HUES6 (cell line): ENCODE results near the gene WRNIP1.

ENCODE experiments used
- H3K27ac ChIP-seq: 2 replicates; pipeline ENCODE4 v1.7.0; 2013; ENCODE audit warnings: low read depth, mild to moderate bottlenecking, low read length, inconsistent platforms
- H3K27me3 ChIP-seq: 2 replicates; pipeline ENCODE4 v1.6.1; 2013; ENCODE audit warnings: low read length; ENCODE audit not compliant: control insufficient read depth, insufficient read depth
- H3K36me3 ChIP-seq: 2 replicates; pipeline ENCODE4 v1.6.1; 2013; ENCODE audit warnings: low read length; ENCODE audit not compliant: control insufficient read depth, insufficient read depth
- H3K4me1 ChIP-seq: 2 replicates; pipeline ENCODE4 v1.6.1; 2013; ENCODE audit warnings: low read length; ENCODE audit not compliant: control insufficient read depth, insufficient read depth
- H3K4me3 ChIP-seq: 2 replicates; pipeline ENCODE4 v1.5.1; 2013; ENCODE audit warnings: low read depth, low read length
- H3K9ac ChIP-seq: one replicate; pipeline ENCODE4 v1.6.1; 2013; ENCODE audit warnings: mild to moderate bottlenecking, low read length
- H3K9me3 ChIP-seq: 2 replicates; pipeline ENCODE4 v1.6.1; 2013; ENCODE audit warnings: low read depth, low read length; ENCODE audit not compliant: control insufficient read depth, insufficient read depth

WRNIP1 gene

GRCh38 chr6:2730353-2731107 lies 34.7 kb upstream of the WRNIP1 start:
- Histone ChIP-seq H3K27me3 (no peaks in the 10 kb centered on the region), H3K27ac (no peak overlapping the region)

GRCh38 chr6:2731281-2731909 lies 33.8 kb upstream of the WRNIP1 start:
- Histone ChIP-seq H3K4me3 (no peak overlapping the region), H3K27ac (no peak overlapping the region), H3K36me3 (no peaks in the 10 kb centered on the region), H3K27me3 (no peaks in the 10 kb centered on the region), H3K4me1 (peaks cover 47% of the 10 kb centered on the region), H3K9ac (no peak overlapping the region), H3K9me3 (no peaks in the 10 kb centered on the region)

More at GRCh38 chr6:2730353-2731107, 34.7 kb upstream of the WRNIP1 start:
- no peak overlapping the region for H3K9ac ChIP-seq
- H3K9me3 ChIP-seq, result no peaks in the 10 kb centered on the region
- no peak overlapping the region for H3K4me3 ChIP-seq
- peaks cover 52% of the 10 kb centered on the region for H3K4me1 ChIP-seq
- no peaks in the 10 kb centered on the region for H3K36me3 ChIP-seq

GRCh38 chr6:2732503-2733089 lies 32.6 kb upstream of the WRNIP1 start:
- Histone ChIP-seq H3K4me3 (no peak overlapping the region), H3K27me3 (no peaks in the 10 kb centered on the region), H3K36me3 (no peaks in the 10 kb centered on the region), H3K9me3 (no peaks in the 10 kb centered on the region), H3K9ac (no peak overlapping the region), H3K27ac (no peak overlapping the region), H3K4me1 (peaks cover 47% of the 10 kb centered on the region)

- H3K4me3 ChIP-seq, result no peak overlapping the region
- no peak overlapping the region for H3K9ac ChIP-seq
- H3K27me3 ChIP-seq, result no peaks in the 10 kb centered on the region
- H3K4me1 ChIP-seq, result peaks cover 51% of the 10 kb centered on the region
- no peaks in the 10 kb centered on the region for H3K9me3 ChIP-seq
- H3K36me3 ChIP-seq, result no peaks in the 10 kb centered on the region
- no peak overlapping the region for H3K27ac ChIP-seq
Observed at GRCh38 chr6:2733324-2733723, 31.9 kb upstream of the WRNIP1 start.

GRCh38 chr6:2733736-2734480 lies 31.3 kb upstream of the WRNIP1 start:
- H3K9ac ChIP-seq, result no peak overlapping the region
- no peak overlapping the region for H3K27ac ChIP-seq
- H3K4me3 ChIP-seq, result no peak overlapping the region

GRCh38 chr6:2734488-2735166 lies 30.6 kb upstream of the WRNIP1 start:
- no peaks in the 10 kb centered on the region for H3K9me3 ChIP-seq
- peaks cover 47% of the 10 kb centered on the region for H3K4me1 ChIP-seq
- H3K36me3 ChIP-seq, result no peaks in the 10 kb centered on the region
- no peak overlapping the region for H3K4me3 ChIP-seq
- no peak overlapping the region for H3K27ac ChIP-seq
- H3K27me3 ChIP-seq, result no peaks in the 10 kb centered on the region
- H3K9ac ChIP-seq, result no peak overlapping the region

More at GRCh38 chr6:2733736-2734480, 31.3 kb upstream of the WRNIP1 start:
- Histone ChIP-seq H3K4me1 (peaks cover 49% of the 10 kb centered on the region), H3K36me3 (no peaks in the 10 kb centered on the region), H3K9me3 (no peaks in the 10 kb centered on the region), H3K27me3 (no peaks in the 10 kb centered on the region)

- Histone ChIP-seq H3K4me1 (peaks cover 24% of the 10 kb centered on the region), H3K4me3 (no peak overlapping the region), H3K9me3 (no peaks in the 10 kb centered on the region), H3K9ac (no peak overlapping the region), H3K27ac (no peak overlapping the region), H3K36me3 (no peaks in the 10 kb centered on the region), H3K27me3 (no peaks in the 10 kb centered on the region)
Observed at GRCh38 chr6:2737885-2738284, 27.3 kb upstream of the WRNIP1 start.

- H3K27ac ChIP-seq, result no peak overlapping the region
- no peak overlapping the region for H3K4me3 ChIP-seq
- no peaks in the 10 kb centered on the region for H3K27me3 ChIP-seq
- peaks cover 27% of the 10 kb centered on the region for H3K4me1 ChIP-seq
- no peak overlapping the region for H3K9ac ChIP-seq
- H3K36me3 ChIP-seq, result no peaks in the 10 kb centered on the region
- H3K9me3 ChIP-seq, result no peaks in the 10 kb centered on the region
Observed at GRCh38 chr6:2738373-2738979, 26.7 kb upstream of the WRNIP1 start.

GRCh38 chr6:2739335-2739734 lies 25.9 kb upstream of the WRNIP1 start:
- no peak overlapping the region for H3K27ac ChIP-seq
- no peaks in the 10 kb centered on the region for H3K36me3 ChIP-seq
- H3K27me3 ChIP-seq, result no peaks in the 10 kb centered on the region
- no peak overlapping the region for H3K9ac ChIP-seq
- peaks cover 28% of the 10 kb centered on the region for H3K4me1 ChIP-seq
- no peak overlapping the region for H3K4me3 ChIP-seq
- no peaks in the 10 kb centered on the region for H3K9me3 ChIP-seq

- Histone ChIP-seq H3K9me3 (no peaks in the 10 kb centered on the region), H3K27me3 (no peaks in the 10 kb centered on the region), H3K9ac (no peak overlapping the region), H3K4me1 (peaks cover 23% of the 10 kb centered on the region), H3K4me3 (no peak overlapping the region), H3K27ac (no peak overlapping the region), H3K36me3 (no peaks in the 10 kb centered on the region)
Observed at GRCh38 chr6:2740581-2740980, 24.6 kb upstream of the WRNIP1 start.
